Prostate gland (tissue), 2 donors: ENCODE results near the gene U2SURP.

Experiments
- POLR2A ChIP-seq: fragments of 450-650 bp; IDR thresholded peaks from one replicate; pipeline ENCODE4 v1.6.1; 2016; ENCODE audit warnings: antibody characterized with exemption, mild to moderate bottlenecking
- POLR2AphosphoS5 ChIP-seq: sonication (generic); formaldehyde crosslinking; IDR thresholded peaks from one replicate; pipeline ENCODE4 v1.6.1; 2017; ENCODE audit warnings: antibody characterized with exemption
- TF ChIP-seq, protein P1 (sequence below), 4 experiments: fragments of 200-600 bp in 2 of 4; fragments of 450-650 bp in 2 of 4; sonication (generic) in 2 of 4; IDR thresholded peaks; 1 replicate in 3 of 4; 2 replicates in 1 of 4; pipeline ENCODE4 v1.5.1; 2016 to 2019; ENCODE audit warnings: antibody characterized with exemption in 4 of 4, mild to moderate bottlenecking in 2 of 4, moderate library complexity in 2 of 4

DNA sequence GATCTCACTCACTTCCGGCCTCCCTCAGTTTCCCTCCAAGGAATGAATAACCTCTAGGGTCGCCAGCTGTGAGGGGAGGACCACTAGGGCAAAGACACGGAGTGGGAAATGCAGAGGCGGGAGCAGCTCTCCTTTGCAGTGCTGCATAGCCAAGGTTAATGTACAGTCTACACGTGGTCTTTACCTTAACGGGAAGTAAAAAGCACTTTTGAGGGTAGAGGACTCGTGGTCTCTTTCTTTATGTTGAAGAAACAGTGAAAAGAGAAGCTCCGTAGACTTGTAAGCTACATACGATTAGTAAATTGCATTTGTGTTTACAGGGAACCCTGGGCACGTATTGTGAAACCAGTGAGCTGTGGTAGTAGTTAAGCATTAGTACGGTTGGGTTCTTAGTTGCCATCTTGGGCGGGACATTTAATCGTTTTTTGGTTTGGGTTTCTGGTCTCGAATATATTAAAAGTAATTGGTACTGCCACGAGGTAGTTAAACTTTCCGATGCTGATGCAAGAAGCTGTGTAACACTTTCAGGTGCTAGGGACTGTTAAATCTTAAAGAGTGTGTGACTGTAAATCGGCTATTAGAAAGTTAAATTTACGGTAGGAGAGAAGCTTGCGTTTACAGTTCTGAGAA lies 828 bp downstream of the U2SURP start:
- TF ChIP-seq POLR2A: no peak
- TF ChIP-seq, protein P1, sequence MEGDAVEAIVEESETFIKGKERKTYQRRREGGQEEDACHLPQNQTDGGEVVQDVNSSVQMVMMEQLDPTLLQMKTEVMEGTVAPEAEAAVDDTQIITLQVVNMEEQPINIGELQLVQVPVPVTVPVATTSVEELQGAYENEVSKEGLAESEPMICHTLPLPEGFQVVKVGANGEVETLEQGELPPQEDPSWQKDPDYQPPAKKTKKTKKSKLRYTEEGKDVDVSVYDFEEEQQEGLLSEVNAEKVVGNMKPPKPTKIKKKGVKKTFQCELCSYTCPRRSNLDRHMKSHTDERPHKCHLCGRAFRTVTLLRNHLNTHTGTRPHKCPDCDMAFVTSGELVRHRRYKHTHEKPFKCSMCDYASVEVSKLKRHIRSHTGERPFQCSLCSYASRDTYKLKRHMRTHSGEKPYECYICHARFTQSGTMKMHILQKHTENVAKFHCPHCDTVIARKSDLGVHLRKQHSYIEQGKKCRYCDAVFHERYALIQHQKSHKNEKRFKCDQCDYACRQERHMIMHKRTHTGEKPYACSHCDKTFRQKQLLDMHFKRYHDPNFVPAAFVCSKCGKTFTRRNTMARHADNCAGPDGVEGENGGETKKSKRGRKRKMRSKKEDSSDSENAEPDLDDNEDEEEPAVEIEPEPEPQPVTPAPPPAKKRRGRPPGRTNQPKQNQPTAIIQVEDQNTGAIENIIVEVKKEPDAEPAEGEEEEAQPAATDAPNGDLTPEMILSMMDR (IDR thresholded peaks at IDR 0.05): no peak
- no peak for TF ChIP-seq POLR2AphosphoS5
